SK-N-SH (cell line): ENCODE data around the gene PRR11. TPM values are rescaled to one million over a fixed set of nuclear protein-coding genes. Genes with fewer than 3 reads are reported as not detected.

Experiments
- CTCF ChIA-PET: fragments of 300-600, 350-600 bp; formaldehyde crosslinking; extraction: SDS; loops from one replicate; lab custom pipeline; 2021; lab: Yijun Ruan, JAX
- POLR2A ChIA-PET: fragments of 350-600 bp; sonication (Branson Sonifier 250); formaldehyde crosslinking; extraction: SDS; loops from one replicate; lab custom pipeline; 2020; ENCODE audit warnings: antibody characterized with exemption, inconsistent platforms; lab: Yijun Ruan, JAX
- DNase-seq: peaks from one replicate; pipeline ENCODE4 v3.0.0; 2012
- H2AFZ ChIP-seq: fragments of 200-600 bp; sonication (generic); 2 replicates; pipeline ENCODE4 v1.8.1; 2016; ENCODE audit warnings: antibody characterized with exemption, mild to moderate bottlenecking, low read depth
- H3F3A ChIP-seq: fragments of 200-600 bp; sonication (generic); replicated peaks from 2 replicates; pipeline ENCODE3; 2016; ENCODE audit warnings: antibody characterized with exemption, mild to moderate bottlenecking; ENCODE audit not compliant: insufficient read depth
- H3K27ac ChIP-seq, 2 experiments: fragments of 200-500 bp in 1 of 2; fragments of 200-600 bp in 1 of 2; sonication (Bioruptor generic) in 1 of 2; sonication (generic), shearing (Covaris generic) in 1 of 2; 2 replicates each; pipeline versions ENCODE4 v1.5.1 to v1.6.1; 2014 to 2016; ENCODE audit warnings: low read depth in 2 of 2, inconsistent platforms in 1 of 2, low read length in 1 of 2, mild to moderate bottlenecking in 1 of 2, mixed read lengths in 1 of 2
- H3K27me3 ChIP-seq: fragments of 200-600 bp; sonication (generic), shearing (Covaris generic); 2 replicates; pipeline ENCODE4 v1.6.1; 2016; ENCODE audit warnings: mixed run types; ENCODE audit not compliant: insufficient read depth
- H3K36me3 ChIP-seq, 2 experiments: fragments of 200-500 bp in 1 of 2; fragments of 200-600 bp in 1 of 2; sonication (Bioruptor generic) in 1 of 2; sonication (generic) in 1 of 2; replicated peaks in 1 of 2; 2 replicates each; pipeline versions ENCODE3 to v1.5.1; 2014 to 2016; ENCODE audit warnings: low read length in 1 of 2, mild to moderate bottlenecking in 1 of 2; ENCODE audit not compliant: insufficient read depth in 2 of 2, control insufficient read depth in 1 of 2
- H3K4me1 ChIP-seq, 2 experiments: fragments of 200-500 bp in 1 of 2; fragments of 200-600 bp in 1 of 2; sonication (Bioruptor generic) in 1 of 2; sonication (generic), shearing (Covaris generic) in 1 of 2; 2 replicates each; pipeline versions ENCODE4 v1.5.1 to v1.6.1; 2014 to 2016; ENCODE audit warnings: low read depth in 1 of 2, low read length in 1 of 2, mixed run types in 1 of 2; ENCODE audit not compliant: insufficient read depth in 2 of 2, control insufficient read depth in 1 of 2
- H3K4me2 ChIP-seq: fragments of 200-600 bp; sonication (generic), shearing (Covaris generic); 2 replicates; pipeline ENCODE4 v1.6.1; 2017; ENCODE audit warnings: mixed run types
- H3K4me3 ChIP-seq, 2 experiments: fragments of 200-500 bp in 1 of 2; fragments of 200-600 bp in 1 of 2; sonication (Bioruptor generic) in 1 of 2; sonication (generic), shearing (Covaris generic) in 1 of 2; 2 replicates each; pipeline versions ENCODE4 v1.5.1 to v1.8.1; 2014 to 2016; ENCODE audit warnings: low read depth in 2 of 2, inconsistent platforms in 1 of 2, low read length in 1 of 2, mild to moderate bottlenecking in 1 of 2, mixed read lengths in 1 of 2, moderate library complexity in 1 of 2
- H3K79me2 ChIP-seq: fragments of 200-600 bp; sonication (generic); 2 replicates; pipeline ENCODE4 v1.8.1; 2017; ENCODE audit warnings: mild to moderate bottlenecking; ENCODE audit not compliant: insufficient read depth
- H3K9ac ChIP-seq: fragments of 200-600 bp; sonication (generic); 2 replicates; pipeline ENCODE4 v1.6.1; 2017; ENCODE audit warnings: mixed run types
- H3K9me2 ChIP-seq: fragments of 200-600 bp; sonication (generic); 2 replicates; pipeline ENCODE4 v1.6.1; 2017; ENCODE audit warnings: mixed run types
- H3K9me3 ChIP-seq: fragments of 200-600 bp; sonication (generic); 2 replicates; pipeline ENCODE4 v1.6.1; 2017; ENCODE audit warnings: mixed run types, mild to moderate bottlenecking, moderate library complexity
- H4K20me1 ChIP-seq: fragments of 200-600 bp; sonication (generic); 2 replicates; pipeline ENCODE4 v1.6.1; 2017; ENCODE audit warnings: mild to moderate bottlenecking, mixed run types; ENCODE audit not compliant: insufficient read depth
- CHD2 ChIP-seq: fragments of 150-350 bp; IDR thresholded peaks from 2 replicates; pipeline ENCODE4 v1.6.1; 2018; ENCODE audit warnings: low read length; ENCODE audit not compliant: partially characterized antibody
- EP300 ChIP-seq, 2 experiments: IDR thresholded peaks; 2 replicates each; pipeline versions ENCODE4 v1.4.0 to v1.6.1; 2012; ENCODE audit warnings: borderline replicate concordance in 1 of 2, low read depth in 1 of 2, low read length in 1 of 2
- EZH2phosphoT487 ChIP-seq: fragments of 200-600 bp; sonication (generic); IDR thresholded peaks from 2 replicates; pipeline ENCODE4 v1.6.1; 2017; ENCODE audit warnings: low read depth, mixed run types, mild to moderate bottlenecking, antibody characterized with exemption, moderate library complexity, borderline replicate concordance
- FOSL2 ChIP-seq: IDR thresholded peaks from 2 replicates; pipeline ENCODE4 v1.4.0; 2012; ENCODE audit warnings: low read depth, mild to moderate bottlenecking, moderate library complexity, borderline replicate concordance
- FOXJ3 ChIP-seq: sonication (generic); formaldehyde crosslinking; IDR thresholded peaks from 2 replicates; pipeline ENCODE4 v1.5.1; 2020; ENCODE audit warnings: mild to moderate bottlenecking, missing genetic modification reagents
- GABPA ChIP-seq: IDR thresholded peaks from 2 replicates; pipeline ENCODE4 v1.4.0; 2012; ENCODE audit warnings: low read depth, mild to moderate bottlenecking
- GATA2 ChIP-seq: sonication (generic); formaldehyde crosslinking; IDR thresholded peaks from 2 replicates; pipeline ENCODE4 v1.5.0; 2020; ENCODE audit warnings: mild to moderate bottlenecking, missing genetic modification reagents
- IRF3 ChIP-seq: fragments of 150-350 bp; IDR thresholded peaks from 2 replicates; pipeline ENCODE4 v1.6.1; 2016; ENCODE audit warnings: mild to moderate bottlenecking, low read depth, low read length
- MXI1 ChIP-seq: IDR thresholded peaks from 2 replicates; pipeline ENCODE4 v1.6.1; 2012; ENCODE audit warnings: mild to moderate bottlenecking, low read depth, low read length, improper control_type of control experiment
- NFIC ChIP-seq: IDR thresholded peaks from 2 replicates; pipeline ENCODE4 v1.4.0; 2012; ENCODE audit warnings: borderline replicate concordance
- NRF1 ChIP-seq: IDR thresholded peaks from 2 replicates; pipeline ENCODE4 v1.6.1; 2012; ENCODE audit warnings: low read depth, mild to moderate bottlenecking, low read length
- REST ChIP-seq: IDR thresholded peaks from 2 replicates; pipeline ENCODE4 v1.6.1; 2012; ENCODE audit warnings: mild to moderate bottlenecking, low read depth, low read length, moderate library complexity
- RFX5 ChIP-seq: IDR thresholded peaks from 2 replicates; pipeline ENCODE4 v1.6.1; 2012; ENCODE audit warnings: mild to moderate bottlenecking, improper control_type of control experiment, low read length
- RXRA ChIP-seq: IDR thresholded peaks from 2 replicates; pipeline ENCODE4 v1.4.0; 2012; ENCODE audit warnings: low read depth, mild to moderate bottlenecking, borderline replicate concordance
- SIN3A ChIP-seq: IDR thresholded peaks from 2 replicates; pipeline ENCODE4 v1.6.1; 2012; ENCODE audit warnings: low read depth, mild to moderate bottlenecking, low read length, moderate library complexity, borderline replicate concordance
- WGBS: methylation state at CpG from one replicate; pipeline ENCODE4 v1.1.6; 2017; ENCODE audit warnings: low lambda C conversion rate; 5-methylcytosine and 5-hydroxymethylcytosine counted together
- polyA plus RNA-seq, 3 experiments: library from polyadenylated mRNA; depleted of rRNA; stranded (reverse); fragments of >200 nt; gene quantifications; 2 replicates each; pipeline ENCODE4 v1.2.3, GENCODE V29; 2012

PRR11 gene
- polyA plus RNA-seq, 1 of the 3 experiments (the other 2 are of a cell fraction) = 25.8 TPM

- Histone ChIP-seq H3K9me2 (no peaks in the 10 kb centered on the region), H3K4me3 (no peak overlapping the region), H2AFZ (no peak overlapping the region), H3K9ac (no peak overlapping the region), H4K20me1 (no peaks in the 10 kb centered on the region), H3F3A (peaks cover 13% of the 10 kb centered on the region), H3K4me2 (no peak overlapping the region), H3K9me3 (no peaks in the 10 kb centered on the region), H3K4me1 (no peaks in the 10 kb centered on the region), H3K27ac (no peak overlapping the region), H3K36me3 (peaks cover 0 to 26% of the 10 kb centered on the region in 2 experiments), H3K27me3 (no peaks in the 10 kb centered on the region), H3K79me2 (peaks cover 92% of the 10 kb centered on the region)
- POLR2A ChIA-PET = no interaction called here
- WGBS = 68% methylated on average over 3 of the region's 3 CpGs
- TF ChIP-seq GATA2 (CRISPR knock-in tag) (peak; percentile 76), FOXJ3 (no peak), MXI1 (peak; percentile 37; the same call in 1 of the 2 replicates), EP300 (IDR thresholded peaks at IDR 0.05; ENCODE audit: borderline replicate concordance in 1 of 2, low read depth in 1 of 2, low read length in 1 of 2) (peak in 1 of 2 experiments; percentile 31; a peak in 1 of 4 replicates)
- CTCF ChIA-PET = interaction anchor here (1.9 kb wide), 1 partner anchor 18 kb away, joined by 4 read pairs; no protein-coding TSS in a partner anchor
- no peak for DNase-seq
Observed at GRCh38 chr17:59126809-59127417, 28.6 kb upstream of the PRR11 start.

GRCh38 chr17:59129814-59130213, 25.7 kb upstream of the PRR11 start:
- no peak overlapping the region for H2AFZ ChIP-seq
- no peaks in the 10 kb centered on the region for H4K20me1 ChIP-seq
- H3K9ac ChIP-seq = no peak overlapping the region
- no peak overlapping the region for H3K27ac ChIP-seq
- no peaks in the 10 kb centered on the region for H3K9me2 ChIP-seq
- CTCF ChIA-PET = interaction anchor here (0.7 kb wide), 1 partner anchor 22 kb away, joined by 3 read pairs; no protein-coding TSS in a partner anchor
- H3K27me3 ChIP-seq = no peaks in the 10 kb centered on the region
- TF ChIP-seq IRF3 (no peak), RFX5 (no peak), REST (no peak), GABPA (no peak), CHD2 (no peak), FOSL2 (no peak), NRF1 (no peak), EZH2phosphoT487 (no peak), NFIC (no peak), RXRA (no peak), SIN3A (no peak)
- peaks cover 92% of the 10 kb centered on the region for H3K79me2 ChIP-seq
- peaks cover 13% of the 10 kb centered on the region for H3F3A ChIP-seq
- WGBS = 71% methylated on average over 2 of the region's 2 CpGs
- POLR2A ChIA-PET = no interaction called here
- no peak overlapping the region for H3K4me3 ChIP-seq
- H3K9me3 ChIP-seq = no peaks in the 10 kb centered on the region
- no peak overlapping the region for H3K4me2 ChIP-seq
- peaks cover 0 to 26% of the 10 kb centered on the region in 2 experiments for H3K36me3 ChIP-seq
- H3K4me1 ChIP-seq = no peaks in the 10 kb centered on the region
- no peak for DNase-seq
